GM10847 (cell line): ENCODE measurements around the gene GANC.

Experiments
- POLR2A ChIP-seq: IDR thresholded peaks from 2 replicates; pipeline ENCODE4 v1.6.1; 2011; ENCODE audit not compliant: insufficient read length; ENCODE audit errors: extremely low read depth

GANC gene

DNA sequence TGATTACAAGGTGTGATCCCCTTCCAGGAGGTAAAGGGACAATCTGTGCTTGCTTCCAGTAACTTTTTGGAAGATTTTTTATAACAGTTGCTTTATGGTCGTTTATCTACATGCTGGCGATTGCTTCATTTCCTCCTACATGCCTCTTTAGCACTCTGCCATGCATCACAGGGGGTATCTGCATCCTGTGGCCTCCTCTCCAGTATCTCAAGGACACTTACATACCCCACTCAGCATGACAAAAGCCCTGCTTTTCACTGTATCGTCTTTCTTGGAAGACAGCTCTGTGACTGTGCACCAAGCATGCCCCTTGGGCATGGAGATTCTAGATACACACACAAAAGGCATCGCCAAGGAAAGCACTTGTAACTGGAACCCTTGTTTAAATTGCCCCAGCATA lies 111.6 kb downstream of the GANC start:
- no peak for TF ChIP-seq POLR2A

DNA sequence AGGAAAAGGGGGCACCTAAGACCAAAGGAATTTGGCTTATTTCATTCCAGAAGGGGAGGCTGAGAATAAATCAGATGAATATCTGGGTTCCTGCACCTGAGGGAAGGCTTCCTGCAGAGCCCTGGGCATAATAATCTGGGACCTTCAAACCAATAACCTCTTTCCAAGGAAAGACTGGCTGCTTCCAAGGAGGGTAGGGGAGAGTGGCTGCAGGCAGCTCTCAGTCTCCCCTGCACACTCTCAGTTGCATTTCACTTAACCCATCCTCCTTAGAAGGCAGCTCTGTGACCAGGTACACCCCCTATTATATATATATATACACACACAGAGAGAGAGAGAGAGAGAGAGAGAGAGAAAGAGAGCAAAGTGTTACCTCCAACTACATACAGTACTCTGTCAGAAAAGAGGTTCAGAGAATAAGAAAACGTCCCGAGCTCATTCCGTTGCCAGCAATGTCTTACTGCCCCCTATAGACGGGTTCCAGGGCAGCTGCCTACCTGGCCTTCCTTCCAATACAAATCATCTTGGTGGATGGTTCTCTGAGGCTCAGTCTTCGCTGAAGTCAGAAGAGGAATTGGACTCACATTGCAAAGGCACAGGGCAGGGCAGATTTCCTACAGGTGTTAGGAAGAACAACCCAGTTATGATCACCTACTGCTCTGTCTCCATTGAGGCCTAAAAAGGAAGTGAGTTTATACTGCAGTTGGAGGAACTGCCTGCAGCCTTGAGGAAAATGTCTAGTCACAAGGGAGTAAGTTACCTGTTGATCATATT lies 112.4 kb downstream of the GANC start:
- no peak for TF ChIP-seq POLR2A

DNA sequence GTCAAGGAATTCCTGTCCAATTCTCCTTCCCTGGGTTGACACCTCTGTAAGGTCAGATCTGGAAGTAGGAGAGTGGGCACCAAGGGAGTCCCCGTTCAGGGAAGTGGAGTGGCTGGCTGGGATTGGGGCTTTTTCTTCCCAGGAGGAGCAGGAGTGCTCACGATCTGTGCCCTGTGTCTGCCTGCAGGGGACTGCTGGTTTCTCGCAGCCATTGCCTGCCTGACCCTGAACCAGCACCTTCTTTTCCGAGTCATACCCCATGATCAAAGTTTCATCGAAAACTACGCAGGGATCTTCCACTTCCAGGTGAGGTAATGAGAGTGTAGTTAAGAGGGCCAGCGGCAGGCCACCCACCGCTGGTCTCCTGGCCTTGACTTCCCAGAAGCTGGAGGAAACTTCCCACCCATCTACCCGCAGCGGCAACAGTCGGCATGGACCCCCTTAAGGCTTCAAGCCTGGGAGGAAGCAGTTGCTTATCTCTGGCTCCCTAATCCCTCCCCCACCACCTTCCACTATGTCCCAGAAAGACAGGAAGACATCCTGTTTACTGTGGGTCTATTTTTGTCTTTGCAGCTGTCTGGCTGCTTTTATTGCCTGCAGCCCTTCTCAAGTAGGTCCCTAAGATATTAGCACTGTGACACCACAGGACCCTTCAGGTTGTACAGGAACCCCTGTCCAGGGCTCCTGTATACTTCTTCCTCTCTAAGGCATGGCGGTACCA lies 113.1 kb downstream of the GANC start:
- no peak for TF ChIP-seq POLR2A

DNA sequence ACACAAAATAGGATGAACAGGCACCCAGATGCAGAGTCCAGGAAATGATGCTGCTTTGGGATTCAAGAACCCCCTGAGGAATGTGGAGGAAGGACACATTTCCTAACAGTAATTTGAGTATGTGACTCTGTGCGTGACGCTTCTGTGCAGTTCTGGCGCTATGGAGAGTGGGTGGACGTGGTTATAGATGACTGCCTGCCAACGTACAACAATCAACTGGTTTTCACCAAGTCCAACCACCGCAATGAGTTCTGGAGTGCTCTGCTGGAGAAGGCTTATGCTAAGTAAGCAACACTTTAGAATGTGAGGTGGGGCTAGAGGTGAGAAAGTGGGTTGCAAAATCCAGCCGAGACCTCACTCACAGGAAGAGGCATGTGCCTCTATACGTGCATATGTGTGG lies 114.6 kb downstream of the GANC start:
- no peak for TF ChIP-seq POLR2A

DNA sequence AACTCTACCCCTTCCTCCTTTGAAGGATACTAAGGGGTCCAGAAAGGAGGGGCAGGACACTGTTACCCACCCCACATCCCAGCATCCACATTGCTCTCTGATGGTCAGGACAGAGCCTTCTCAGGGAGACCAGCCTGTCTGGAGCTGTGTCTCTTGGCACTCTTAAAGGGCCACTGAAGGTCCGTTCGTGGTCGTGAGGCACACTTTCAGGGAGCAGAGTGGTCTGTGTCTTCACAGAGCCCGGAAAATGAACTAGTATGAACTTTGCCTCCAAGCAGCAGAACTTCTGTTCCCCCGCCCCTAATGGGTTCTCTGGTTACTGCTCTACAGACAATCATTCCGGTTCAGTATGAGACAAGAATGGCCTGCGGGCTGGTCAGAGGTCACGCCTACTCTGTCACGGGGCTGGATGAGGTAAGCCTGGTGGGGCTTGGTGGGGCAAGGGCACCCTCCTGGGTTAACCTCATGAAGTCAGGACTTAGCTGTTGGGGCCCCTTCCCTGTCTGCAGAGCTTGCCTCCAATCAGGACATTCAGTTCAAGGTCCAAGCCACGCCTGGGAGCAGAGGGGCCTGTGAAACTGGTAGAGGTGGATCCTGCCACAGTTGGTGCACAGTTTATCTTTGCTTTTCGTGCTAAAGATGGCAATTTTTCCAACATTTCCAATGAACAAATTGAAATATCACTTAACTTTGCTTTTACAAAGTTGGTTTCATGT lies 119.5 kb downstream of the GANC start:
- TF ChIP-seq POLR2A: no peak

DNA sequence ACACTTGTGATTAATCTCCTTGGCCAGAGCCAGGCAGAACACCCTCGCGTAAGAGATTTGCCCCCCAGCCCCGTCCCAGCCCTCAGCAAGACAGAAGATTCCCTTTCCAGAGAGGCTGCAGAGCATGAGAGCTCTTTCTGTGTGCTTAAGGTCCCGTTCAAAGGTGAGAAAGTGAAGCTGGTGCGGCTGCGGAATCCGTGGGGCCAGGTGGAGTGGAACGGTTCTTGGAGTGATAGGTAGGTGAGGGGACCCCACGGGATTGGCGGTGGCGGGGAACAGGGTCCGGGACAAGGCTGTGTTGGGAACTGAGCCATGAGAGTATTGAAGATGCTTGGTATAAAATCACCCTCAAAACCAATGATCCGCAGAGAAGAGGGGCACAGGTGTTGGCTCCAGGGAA lies 121.1 kb downstream of the GANC start:
- TF ChIP-seq POLR2A: no peak

DNA sequence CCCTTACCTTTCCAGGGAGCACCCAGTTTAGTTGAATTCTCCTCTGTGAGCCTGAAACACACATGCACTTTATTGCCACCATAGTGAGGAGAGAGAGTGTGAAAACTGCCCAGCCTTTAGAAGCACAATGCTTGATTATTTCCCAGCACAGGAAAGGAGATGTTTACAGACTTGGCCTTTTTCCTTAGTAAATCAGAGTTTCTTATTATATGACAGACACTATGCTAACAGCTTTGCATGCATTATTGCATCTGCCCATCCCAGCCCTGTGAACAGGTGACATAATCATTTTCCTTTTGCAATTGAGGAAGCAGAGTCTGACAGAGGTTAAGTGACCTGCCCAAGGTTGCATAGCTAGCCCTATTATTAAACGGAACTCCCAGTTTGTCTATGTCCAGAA lies 122.8 kb downstream of the GANC start:
- no peak for TF ChIP-seq POLR2A

DNA sequence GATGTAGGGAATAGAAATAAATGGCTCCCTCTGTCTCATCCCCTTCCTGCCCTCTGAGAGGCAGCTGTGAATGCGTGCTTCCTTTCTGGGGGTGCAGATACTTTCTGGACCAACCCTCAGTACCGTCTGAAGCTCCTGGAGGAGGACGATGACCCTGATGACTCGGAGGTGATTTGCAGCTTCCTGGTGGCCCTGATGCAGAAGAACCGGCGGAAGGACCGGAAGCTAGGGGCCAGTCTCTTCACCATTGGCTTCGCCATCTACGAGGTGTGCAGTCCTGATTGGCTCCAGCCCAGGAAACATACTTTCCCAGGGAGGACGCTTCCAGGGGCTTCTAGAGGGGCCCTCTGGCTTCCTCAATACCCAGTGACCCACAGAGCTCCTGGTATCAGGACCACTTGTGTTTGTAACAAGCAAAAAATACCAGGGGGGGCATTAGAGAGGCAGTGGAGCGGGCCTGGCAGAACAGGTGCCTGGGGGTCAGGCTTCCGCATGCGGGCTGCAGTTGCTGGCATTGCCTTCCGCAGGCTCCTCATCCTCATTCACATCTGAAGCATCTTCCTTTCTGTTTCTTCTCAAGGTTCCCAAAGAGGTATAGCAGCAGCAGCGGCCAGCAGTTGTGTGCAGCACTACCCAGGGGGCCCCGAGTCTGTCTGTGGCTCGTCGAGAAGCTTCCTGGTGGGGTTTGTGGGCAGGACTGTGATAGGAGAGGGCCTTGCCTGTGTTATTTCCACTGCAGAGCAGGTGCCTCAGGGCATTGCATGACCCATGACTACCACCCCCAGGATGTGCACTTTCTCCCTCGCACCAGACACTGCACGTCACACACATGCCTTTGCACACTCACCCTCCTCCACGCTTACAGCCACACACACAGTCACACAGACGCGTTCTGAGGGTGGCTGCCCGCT lies 128.8 kb downstream of the GANC start:
- TF ChIP-seq POLR2A: no peak

DNA sequence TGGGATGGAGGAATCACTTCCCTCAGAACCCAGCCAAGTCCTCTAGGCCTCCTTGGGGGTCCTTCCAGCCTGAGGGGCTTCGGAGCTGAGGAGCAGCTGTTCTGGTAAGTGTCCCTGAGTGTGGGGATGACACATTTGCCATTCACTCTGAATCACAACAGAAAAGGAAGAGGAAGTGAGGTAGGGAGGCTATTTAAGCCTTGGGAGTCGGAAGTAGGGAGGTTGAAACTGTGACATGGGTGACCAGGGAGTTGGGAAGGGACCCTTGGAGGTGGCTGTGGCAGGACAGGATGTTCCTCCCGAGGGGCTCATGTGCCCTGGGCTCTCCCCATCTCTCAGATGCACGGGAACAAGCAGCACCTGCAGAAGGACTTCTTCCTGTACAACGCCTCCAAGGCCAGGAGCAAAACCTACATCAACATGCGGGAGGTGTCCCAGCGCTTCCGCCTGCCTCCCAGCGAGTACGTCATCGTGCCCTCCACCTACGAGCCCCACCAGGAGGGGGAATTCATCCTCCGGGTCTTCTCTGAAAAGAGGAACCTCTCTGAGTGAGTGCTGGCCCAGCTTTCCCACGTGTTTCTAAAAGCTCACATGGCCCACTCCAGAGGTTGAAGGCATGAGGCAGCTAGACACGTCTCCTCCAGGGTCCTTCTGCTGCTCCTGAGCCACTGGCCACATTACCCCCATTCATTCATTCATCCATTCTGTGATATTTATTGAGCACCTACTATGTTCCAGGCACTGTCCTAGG lies 129.6 kb downstream of the GANC start:
- no peak for TF ChIP-seq POLR2A

DNA sequence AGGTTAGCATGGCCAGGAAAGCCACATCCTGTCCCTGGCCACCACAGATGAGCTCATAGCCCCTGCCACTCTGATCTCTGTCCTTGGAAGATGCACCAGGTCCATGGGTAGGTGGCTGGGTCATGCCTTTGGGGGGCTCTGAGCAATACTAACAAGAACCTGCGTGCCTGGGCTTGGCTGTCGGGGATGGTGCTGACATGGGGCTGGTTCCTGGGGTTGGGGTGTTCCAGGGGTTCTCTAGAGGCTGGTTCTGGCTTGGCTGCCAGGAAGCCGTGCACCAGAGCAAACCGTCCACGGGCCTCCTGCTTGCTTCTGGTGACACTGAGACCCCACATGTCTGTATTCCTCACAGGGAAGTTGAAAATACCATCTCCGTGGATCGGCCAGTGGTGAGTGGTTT lies 130.4 kb downstream of the GANC start:
- TF ChIP-seq POLR2A: no peak

DNA sequence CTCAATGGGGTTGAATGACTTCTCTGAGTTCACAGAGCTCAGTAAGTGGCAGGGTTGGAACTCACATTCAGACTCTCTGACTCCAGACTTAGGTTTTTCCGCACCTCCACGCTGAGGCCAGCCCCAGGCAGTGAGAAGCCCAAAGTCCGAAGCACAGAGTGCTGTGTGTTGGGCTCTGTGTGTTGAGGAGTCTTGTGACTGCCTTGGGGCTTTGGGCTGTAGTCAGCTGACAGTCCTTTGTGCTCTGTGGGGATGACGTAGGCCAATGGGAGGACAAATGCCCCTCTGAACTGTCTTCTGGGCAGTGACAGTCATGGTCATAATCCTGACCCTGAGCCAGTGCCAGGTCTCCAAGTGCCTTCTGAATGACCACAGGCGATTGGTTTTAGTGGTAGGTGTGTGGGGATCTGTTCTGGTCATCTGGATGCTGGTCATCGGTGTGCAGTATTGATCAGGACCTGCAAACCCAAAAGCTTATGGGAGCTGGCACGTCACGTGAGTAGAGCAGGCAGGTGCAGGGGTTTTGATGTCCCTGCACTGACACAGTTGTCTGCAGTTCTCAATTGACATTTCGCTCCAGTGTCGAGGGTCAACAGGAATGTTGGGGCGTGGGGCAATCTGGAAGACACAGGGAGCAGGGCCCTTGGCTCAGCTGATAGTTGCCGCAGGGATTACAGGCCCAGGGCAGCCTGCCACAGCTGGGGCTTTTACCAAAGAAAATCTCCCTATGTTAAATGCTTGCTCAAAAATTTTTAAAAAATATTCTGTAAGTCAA lies 131.6 kb downstream of the GANC start:
- TF ChIP-seq POLR2A: no peak

DNA sequence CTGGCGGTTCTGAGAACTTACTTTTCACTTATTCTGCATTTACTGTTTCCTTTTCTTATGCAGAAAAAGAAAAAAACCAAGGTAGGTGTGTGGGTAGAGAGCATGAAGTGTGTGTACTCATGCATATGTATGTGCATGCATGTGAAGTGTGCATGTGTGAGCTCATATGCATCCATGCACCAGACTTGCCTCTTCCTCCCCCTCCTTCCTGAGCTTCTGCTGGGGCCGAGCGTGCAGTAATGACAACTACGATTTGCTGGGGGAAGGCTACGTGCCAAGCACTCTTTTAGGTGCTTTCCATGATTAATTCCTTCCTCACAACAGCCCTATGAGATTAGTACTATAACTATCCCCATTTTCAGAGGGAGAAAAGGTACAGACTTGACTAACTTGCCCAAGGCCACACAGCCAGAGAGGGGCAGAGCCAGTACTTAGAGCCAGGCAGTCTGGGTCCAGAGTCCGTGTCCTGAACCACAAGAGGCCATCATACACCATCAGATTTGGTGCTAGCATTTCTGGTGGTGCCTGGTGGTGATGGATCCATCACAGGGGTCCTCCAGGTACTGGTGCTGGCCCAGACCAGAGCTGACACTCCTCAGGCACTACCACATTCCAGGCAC lies 133.0 kb downstream of the GANC start:
- TF ChIP-seq POLR2A: no peak
